HG02981 (cell line): Measurements from ENCODE around the gene ART5.
"Not testable (repeated sequence)": the region's sequence is repeated elsewhere in the genome, so short reads cannot be mapped to it uniquely, and the experiment has no call there.

ENCODE experiments used
- ATAC-seq: cut with Tn5 transposase; IDR thresholded peaks from one replicate; pipeline ENCODE4 v1.9.1; 2021; ENCODE audit warnings: mild to moderate bottlenecking, moderate library complexity; ENCODE audit not compliant: unreplicated experiment

Gene ART5

GRCh38 chr11:3623121-3623520 lies 18.7 kb downstream of the ART5 start:
- ATAC-seq, result no peak

- no peak for ATAC-seq
These were observed 19.3 kb downstream of the ART5 start for GRCh38 chr11:3622521-3622920.

- no peak for ATAC-seq
These were observed 23.8 kb downstream of the ART5 start for GRCh38 chr11:3617990-3618389.

DNA sequence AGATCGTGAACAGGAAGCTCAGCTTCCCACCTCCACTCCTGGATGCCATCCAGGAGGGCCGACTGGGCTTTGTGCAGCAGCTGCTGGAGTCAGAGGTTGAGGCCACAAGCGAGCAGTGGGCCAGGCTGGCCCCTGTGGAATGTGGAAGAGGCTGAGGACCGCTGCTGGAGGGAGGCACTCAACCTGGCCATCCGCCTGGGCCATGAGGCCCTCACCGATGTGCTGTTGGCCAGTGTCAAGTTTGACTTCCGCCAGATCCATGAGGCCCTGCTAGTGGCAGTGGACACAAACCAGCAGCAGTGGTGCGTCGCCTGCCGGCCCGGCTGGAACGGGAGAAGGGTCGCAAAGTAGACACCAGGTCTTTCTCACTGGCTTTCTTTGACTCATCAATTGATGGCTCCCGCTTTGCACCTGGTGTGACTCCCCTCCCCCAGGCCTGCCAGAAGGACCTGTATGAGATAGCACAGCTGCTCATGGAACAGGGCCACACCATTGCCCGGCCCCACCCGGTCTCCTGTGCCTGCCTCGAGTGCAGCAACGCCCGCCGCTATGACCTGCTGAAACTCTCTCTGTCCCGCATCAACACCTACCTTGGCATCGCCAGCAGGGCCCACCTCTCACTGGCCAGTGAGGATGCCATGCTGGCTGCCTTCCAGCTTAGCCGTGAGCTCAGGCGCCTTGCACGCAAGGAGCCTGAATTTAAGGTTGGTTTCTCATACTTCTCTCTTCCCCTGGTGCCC lies 24.9 kb downstream of the ART5 start:
- no peak for ATAC-seq

GRCh38 chr11:3615998-3616397 lies 25.8 kb downstream of the ART5 start:
- no peak for ATAC-seq

DNA sequence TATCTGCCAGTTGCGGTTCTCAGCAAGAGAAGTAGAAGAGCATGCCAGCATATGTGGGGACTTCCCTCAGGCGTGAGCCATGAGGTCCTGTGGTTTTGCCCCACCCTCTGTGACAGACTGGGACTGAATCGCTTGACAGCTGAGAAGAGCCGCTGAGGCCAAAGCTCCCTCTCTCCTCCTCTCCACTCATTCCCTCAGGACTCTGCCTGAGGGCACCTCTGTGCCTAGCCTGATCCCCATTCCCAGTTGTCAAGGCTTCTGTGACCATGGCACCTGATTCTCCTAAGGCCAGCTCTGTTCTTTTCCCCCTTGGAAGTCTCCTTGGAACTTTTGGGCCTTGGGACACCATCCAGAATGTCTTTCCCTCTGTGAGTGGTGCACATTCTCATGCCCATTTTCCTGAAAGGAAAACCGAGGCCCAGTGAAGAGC lies 27.0 kb downstream of the ART5 start:
- no peak for ATAC-seq

GRCh38 chr11:3613998-3614741 lies 27.6 kb downstream of the ART5 start:
- ATAC-seq, result no peak

GRCh38 chr11:3611976-3612678 lies 29.7 kb downstream of the ART5 start:
- no peak for ATAC-seq

- ATAC-seq, result no peak
These were observed 30.9 kb downstream of the ART5 start for GRCh38 chr11:3610846-3611245.

DNA sequence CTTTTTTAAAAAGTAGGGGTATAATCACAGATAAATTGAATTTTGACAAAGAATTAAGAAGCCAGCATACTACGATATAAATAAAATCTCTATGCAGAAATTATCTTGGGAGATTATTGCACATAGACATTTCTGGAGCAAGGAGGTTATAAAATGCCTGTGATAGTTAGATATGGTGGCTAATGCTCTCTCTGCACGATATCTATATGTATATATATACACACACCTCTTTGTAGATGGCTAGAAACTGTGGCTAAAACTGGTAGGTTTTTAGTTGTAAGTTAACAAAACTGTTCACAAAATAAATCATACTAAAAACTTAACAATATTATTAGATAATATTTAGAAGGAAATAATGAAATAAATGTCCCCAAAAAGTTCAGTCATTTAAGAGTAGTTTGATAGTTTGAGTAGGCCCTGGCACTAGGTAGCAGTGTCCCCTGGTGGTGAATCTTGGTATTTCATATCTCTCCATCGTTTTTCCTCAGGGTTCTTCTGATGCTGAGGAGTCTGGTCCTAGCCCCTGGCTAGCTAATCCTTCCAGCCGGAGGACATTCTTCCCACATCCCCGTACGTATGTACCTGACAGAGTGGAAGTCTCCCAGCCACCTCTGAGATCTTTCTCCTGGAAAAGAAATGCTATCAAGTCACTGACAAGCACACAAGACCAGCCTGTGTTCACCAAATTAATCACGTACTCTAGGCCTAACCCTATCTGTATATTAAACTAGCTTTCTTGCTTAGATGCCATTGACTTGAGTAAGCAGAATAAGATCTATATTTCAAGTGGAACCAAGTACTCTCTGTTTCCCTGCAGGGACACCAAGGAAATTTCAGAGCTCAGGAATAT lies 32.2 kb downstream of the ART5 start:
- ATAC-seq, result no peak

DNA sequence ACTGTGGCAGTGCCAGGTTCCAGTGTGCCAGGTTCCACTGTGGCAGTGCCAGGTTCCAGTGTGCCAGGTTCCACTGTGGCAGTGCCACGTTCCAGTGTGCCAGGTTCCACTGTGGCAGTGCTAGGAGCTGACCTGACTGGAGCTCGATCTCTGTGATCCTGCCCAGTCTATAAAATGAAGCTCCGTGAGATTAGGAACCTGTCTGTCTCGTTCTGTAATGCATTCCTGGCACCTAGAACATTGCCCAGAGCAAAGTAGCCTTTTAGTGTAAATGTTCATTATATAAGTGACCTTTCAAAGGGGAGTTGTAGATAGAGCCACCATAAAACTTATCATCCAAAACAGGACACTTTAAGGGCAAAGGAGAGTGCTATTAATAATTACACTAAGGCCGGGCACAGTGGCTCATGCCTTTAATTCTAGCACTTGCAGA lies 36.0 kb downstream of the ART5 start:
- ATAC-seq, result no peak

GRCh38 chr11:3605283-3605662 lies 36.5 kb downstream of the ART5 start:
- no peak for ATAC-seq

GRCh38 chr11:3604167-3604566 lies 37.6 kb downstream of the ART5 start:
- no peak for ATAC-seq

DNA sequence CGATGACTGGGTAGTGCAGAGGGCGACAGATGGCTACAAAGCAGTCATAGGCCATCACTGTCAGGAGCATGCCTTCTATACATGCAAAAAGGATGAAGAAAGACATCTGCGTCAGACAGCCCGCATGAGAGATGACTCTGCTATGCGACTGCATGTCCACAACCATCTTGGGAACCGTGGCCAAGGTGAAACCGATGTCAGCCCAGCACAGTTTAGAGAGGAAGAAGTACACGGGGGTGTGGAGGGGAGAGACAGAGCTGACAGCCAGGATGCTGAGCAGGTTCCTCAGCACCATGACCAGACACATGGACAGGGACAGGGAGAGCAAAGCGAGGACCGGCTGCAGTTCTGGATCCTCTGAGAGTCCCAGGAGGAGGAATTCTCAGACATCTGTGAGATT lies 41.6 kb downstream of the ART5 start:
- ATAC-seq, result not testable (repeated sequence)

GRCh38 chr11:3597743-3598142 lies 44.0 kb downstream of the ART5 start:
- not testable (repeated sequence) for ATAC-seq

DNA sequence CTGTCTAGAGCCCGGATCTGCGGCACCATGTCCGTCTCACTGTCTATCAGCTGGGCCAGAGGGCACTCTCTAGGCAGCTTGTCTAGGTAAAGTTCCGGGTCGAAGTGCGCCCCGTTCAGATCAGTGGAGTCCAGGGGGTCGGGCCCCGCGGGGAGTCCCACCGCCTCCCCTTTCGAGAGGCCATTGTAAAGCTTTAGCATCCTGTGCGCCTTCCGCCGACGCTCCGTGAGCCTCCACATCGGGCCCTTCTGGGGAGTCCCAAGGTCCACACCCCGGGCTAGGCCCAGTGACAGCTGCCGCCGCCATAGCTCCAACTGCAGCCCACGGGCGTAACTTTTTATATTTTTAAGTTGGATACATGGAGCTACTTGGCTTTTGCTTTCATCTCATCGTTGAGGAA lies 50.5 kb downstream of the ART5 start:
- ATAC-seq, result not testable (repeated sequence)

GRCh38 chr11:3590193-3590592 lies 51.6 kb downstream of the ART5 start:
- ATAC-seq, result not testable (repeated sequence)

- ATAC-seq, result not testable (repeated sequence)
These were observed 53.0 kb downstream of the ART5 start for GRCh38 chr11:3588776-3589175.
